ENCODE data around the gene RPL28.
"Not testable (repeated sequence)": the region's sequence is repeated elsewhere in the genome, so short reads cannot be mapped to it uniquely, and the experiment has no call there.

RPL28 gene

GRCh38 chr19:55406091-55406825 lies 20.5 kb downstream of the RPL28 start:
- no peak for DNase-seq (ENCODE audit: low spot score)
- no peak for TF ChIP-seq CTCF (IDR thresholded peaks at IDR 0.05; ENCODE audit: extremely low read depth, missing control alignments)

- no peak for TF ChIP-seq CTCF (IDR thresholded peaks at IDR 0.05; ENCODE audit: extremely low read depth, missing control alignments)
- DNase-seq (ENCODE audit: low spot score) = peak; percentile 66
Observed at GRCh38 chr19:55406826-55407549, 21.3 kb downstream of the RPL28 start.

GRCh38 chr19:55407550-55407799 lies 21.7 kb downstream of the RPL28 start, which contains the start of gene UBE2S:
Gene UBE2S (minus strand): TSS chr19:55407788. CDS start chr19:55407589, 199 bp downstream.
- not testable (repeated sequence) for DNase-seq (ENCODE audit: low spot score)

GRCh38 chr19:55407800-55408532 lies 22.2 kb downstream of the RPL28 start:
- TF ChIP-seq CTCF (IDR thresholded peaks at IDR 0.05; ENCODE audit: extremely low read depth, missing control alignments) = no peak
- DNase-seq (ENCODE audit: low spot score) = peak; percentile 99

GRCh38 chr19:55408533-55408872 lies 22.8 kb downstream of the RPL28 start:
- TF ChIP-seq CTCF (IDR thresholded peaks at IDR 0.05; ENCODE audit: extremely low read depth, missing control alignments) = no peak

GRCh38 chr19:55409179-55409578 lies 23.4 kb downstream of the RPL28 start:
- not testable (repeated sequence) for DNase-seq (ENCODE audit: low spot score)

More at GRCh38 chr19:55408533-55408872, 22.8 kb downstream of the RPL28 start:
- no peak for DNase-seq (ENCODE audit: low spot score)

GRCh38 chr19:55410168-55410567 lies 24.4 kb downstream of the RPL28 start:
- no peak for TF ChIP-seq CTCF (IDR thresholded peaks at IDR 0.05; ENCODE audit: extremely low read depth, missing control alignments)
- DNase-seq (ENCODE audit: low spot score) = no peak

GRCh38 chr19:55418185-55418584 lies 32.5 kb downstream of the RPL28 start:
- DNase-seq (ENCODE audit: low spot score) = peak; percentile 68
- peak; percentile 58 for TF ChIP-seq CTCF (IDR thresholded peaks at IDR 0.05; ENCODE audit: extremely low read depth, missing control alignments)

All from GM20000 (cell line).